K562 (cell line): ENCODE data around the gene NOL12. TPM values are rescaled to one million over a fixed set of nuclear protein-coding genes. Genes with fewer than 3 reads are reported as not detected.
A peak's percentile ranks its signal among the peaks of the same experiment; 100 is the strongest.

Experiments
- CBX1 ChIP-seq: sonication (generic); IDR thresholded peaks from 2 replicates; pipeline ENCODE4 v1.6.1; 2016; ENCODE audit warnings: antibody characterized with exemption, low read depth, mild to moderate bottlenecking
- HLTF ChIP-seq: fragments of 450-650 bp; IDR thresholded peaks from 2 replicates; pipeline ENCODE4 v1.6.1; 2016
- KLF13 ChIP-seq: fragments of 450-650 bp; IDR thresholded peaks from 2 replicates; pipeline ENCODE4 v1.6.1; 2016; ENCODE audit warnings: missing genetic modification characterization, low read depth, mild to moderate bottlenecking, missing compliant biosample characterization, moderate library complexity, borderline replicate concordance
- NFATC3 ChIP-seq: fragments of 450-650 bp; IDR thresholded peaks from 2 replicates; pipeline ENCODE4 v1.6.1; 2017; ENCODE audit warnings: mild to moderate bottlenecking
- POLR2G ChIP-seq: fragments of 200-400 bp; formaldehyde crosslinking; IDR thresholded peaks from 2 replicates; pipeline ENCODE4 v1.6.1; 2017; ENCODE audit warnings: low read depth, mild to moderate bottlenecking, antibody characterized with exemption, low read length, moderate library complexity
- SAFB ChIP-seq: fragments of 200-400 bp; formaldehyde crosslinking; IDR thresholded peaks from 2 replicates; pipeline ENCODE4 v1.6.1; 2017; ENCODE audit warnings: low read depth, low read length, borderline replicate concordance
- SMAD1 ChIP-seq: fragments of 150-350 bp; IDR thresholded peaks from 2 replicates; pipeline ENCODE4 v1.6.1; 2014; ENCODE audit warnings: low read length, low read depth; ENCODE audit not compliant: partially characterized antibody
- SNRNP70 ChIP-seq: fragments of 200-400 bp; formaldehyde crosslinking; optimal IDR thresholded peaks from 2 replicates; pipeline ENCODE3; 2017; ENCODE audit warnings: low read depth, low read length
- SREBF2 ChIP-seq: sonication (generic); formaldehyde crosslinking; IDR thresholded peaks from 2 replicates; pipeline ENCODE4 v1.4.0; 2020; ENCODE audit warnings: mild to moderate bottlenecking, missing genetic modification reagents
- STAT6 ChIP-seq: sonication (generic); formaldehyde crosslinking; IDR thresholded peaks from 2 replicates; pipeline ENCODE4 v1.8.1; 2023; ENCODE audit warnings: mild to moderate bottlenecking, missing genetic modification reagents
- TAF7 ChIP-seq: fragments of 450-650 bp; IDR thresholded peaks from 2 replicates; pipeline ENCODE4 v1.6.1; 2016; ENCODE audit warnings: missing genetic modification characterization, missing compliant biosample characterization
- TFAP4 ChIP-seq: sonication (generic); formaldehyde crosslinking; IDR thresholded peaks from 2 replicates; pipeline ENCODE4 v1.8.0; 2022; ENCODE audit warnings: missing genetic modification reagents, mild to moderate bottlenecking, moderate library complexity, borderline replicate concordance
- THRA ChIP-seq: fragments of 450-650 bp; IDR thresholded peaks from 2 replicates; pipeline ENCODE4 v1.6.1; 2017; ENCODE audit warnings: mild to moderate bottlenecking, moderate library complexity
- ZNF507 ChIP-seq: conservative IDR thresholded peaks from 2 replicates; pipeline ENCODE4 v1.6.1; 2017; ENCODE audit warnings: missing genetic modification characterization, missing compliant biosample characterization
- polyA plus RNA-seq, 8 experiments: library from polyadenylated mRNA; depleted of rRNA in 4 of 8; stranded (reverse) in 5 of 8; unstranded in 3 of 8; fragments of >200 nt; fragmentation: Nextera tagmentation in 2 of 8; fragmentation: Illumina TruSeq in 1 of 8; extraction: Ambion mirVana in 2 of 8; extraction: Trizol in 1 of 8; gene quantifications; 2 replicates each; pipeline versions ENCODE4 v1.2.1 to v1.2.3, GENCODE V29; 2011 to 2014; ENCODE audit warnings: inconsistent platforms in 1 of 8, missing spikeins in 1 of 8
- total RNA-seq, 7 experiments: library from RNA; depleted of rRNA in 6 of 7; stranded (reverse); fragments of >200 nt in 6 of 7; fragmentation: Illumina TruSeq in 2 of 7; extraction: Trizol in 2 of 7; gene quantifications; 2 replicates each; pipeline versions ENCODE4 v1.2.1 to v1.2.3, GENCODE V29; 2011 to 2021; ENCODE audit warnings: low replicate concordance in 1 of 7
- TF ChIP-seq, protein P1 (sequence below): fragments of 450-650 bp; IDR thresholded peaks from 2 replicates; pipeline ENCODE4 v1.6.1; 2016; ENCODE audit warnings: antibody characterized with exemption
- TF ChIP-seq, protein P2 (sequence below), 2 experiments: fragments of 450-650 bp; IDR thresholded peaks; 2 replicates each; pipeline ENCODE4 v1.6.1; 2018; ENCODE audit warnings: mild to moderate bottlenecking in 2 of 2, low read depth in 1 of 2; ENCODE audit not compliant: partially characterized antibody in 2 of 2

NOL12 gene
- total and polyA plus RNA-seq, 9 of the 15 experiments (the other 6 are each of a cell fraction or from before 2014, with no cell fraction given): 2.8 to 40.9 (median 28.5) TPM

DNA sequence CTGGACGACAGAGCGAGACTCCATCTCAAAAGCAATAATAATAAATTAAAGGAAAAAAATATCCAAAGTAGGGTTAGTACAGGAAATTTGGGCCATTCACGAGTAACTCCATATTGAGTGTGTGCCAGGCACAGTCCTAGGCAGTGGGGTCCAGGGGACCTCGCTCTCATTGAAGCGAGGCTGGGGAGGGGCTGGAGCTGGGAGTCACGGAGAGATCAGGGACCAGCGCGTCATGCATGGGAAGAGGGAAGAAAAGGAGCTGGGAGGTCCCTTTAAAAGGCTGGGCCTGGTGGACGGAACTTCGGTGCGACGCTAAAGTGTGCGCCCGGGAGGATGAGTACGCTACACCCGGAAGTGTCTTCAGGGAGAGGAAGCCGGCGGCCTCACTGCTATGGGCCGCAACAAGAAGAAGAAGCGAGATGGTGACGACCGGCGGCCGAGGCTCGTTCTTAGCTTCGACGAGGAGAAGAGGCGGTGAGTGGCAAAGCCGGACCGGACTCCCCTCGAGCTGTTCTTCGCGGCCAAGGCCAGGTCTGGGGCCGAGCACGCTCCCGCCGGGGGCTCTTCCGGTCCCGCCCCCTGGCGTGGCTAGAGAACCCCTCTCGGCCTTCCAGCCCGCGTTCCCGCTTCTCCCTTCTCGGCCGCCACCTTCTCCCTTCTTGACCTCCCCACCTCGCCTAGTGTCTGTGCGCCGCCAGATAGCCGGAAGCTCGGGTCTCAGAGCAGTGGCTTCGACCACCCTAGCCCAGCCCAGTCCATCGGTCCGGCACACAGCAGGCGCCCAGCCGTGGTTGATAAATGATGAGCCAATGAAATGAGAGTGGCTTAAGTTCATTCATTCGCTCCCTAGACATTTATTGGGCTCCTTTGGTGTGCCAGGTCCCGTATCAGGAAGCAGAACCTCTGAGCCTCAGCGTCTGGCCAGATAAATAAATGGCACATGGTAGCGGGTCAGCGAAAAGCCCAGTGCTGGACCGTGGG is at the start of gene NOL12 (continued):
- TF ChIP-seq NFATC3: no peak
- TF ChIP-seq, protein P1, sequence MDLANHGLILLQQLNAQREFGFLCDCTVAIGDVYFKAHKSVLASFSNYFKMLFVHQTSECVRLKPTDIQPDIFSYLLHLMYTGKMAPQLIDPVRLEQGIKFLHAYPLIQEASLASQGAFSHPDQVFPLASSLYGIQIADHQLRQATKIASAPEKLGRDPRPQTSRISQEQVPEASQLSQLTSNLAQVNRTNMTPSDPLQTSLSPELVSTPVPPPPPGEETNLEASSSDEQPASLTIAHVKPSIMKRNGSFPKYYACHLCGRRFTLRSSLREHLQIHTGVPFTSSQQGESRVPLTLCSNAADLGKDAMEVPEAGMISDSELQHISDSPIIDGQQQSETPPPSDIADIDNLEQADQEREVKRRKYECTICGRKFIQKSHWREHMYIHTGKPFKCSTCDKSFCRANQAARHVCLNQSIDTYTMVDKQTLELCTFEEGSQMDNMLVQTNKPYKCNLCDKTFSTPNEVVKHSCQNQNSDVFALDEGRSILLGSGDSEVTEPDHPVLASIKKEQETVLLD: 0 out of 2 replicates have a peak, but pooled peaks have one; percentile 15
- TF ChIP-seq ZNF507 (tag): no peak
- no peak for TF ChIP-seq SAFB
- TF ChIP-seq HLTF: 0 out of 2 replicates have a peak, but pooled peaks have one; percentile 53
- no peak for TF ChIP-seq SREBF2
- no peak for TF ChIP-seq SNRNP70
- no peak for TF ChIP-seq STAT6 (CRISPR knock-in tag)
- TF ChIP-seq TFAP4 (CRISPR knock-in tag): peak; percentile 44; the same call in 1 of the 2 replicates
- no peak for TF ChIP-seq THRA
- no peak for TF ChIP-seq CBX1
- TF ChIP-seq, protein P2, sequence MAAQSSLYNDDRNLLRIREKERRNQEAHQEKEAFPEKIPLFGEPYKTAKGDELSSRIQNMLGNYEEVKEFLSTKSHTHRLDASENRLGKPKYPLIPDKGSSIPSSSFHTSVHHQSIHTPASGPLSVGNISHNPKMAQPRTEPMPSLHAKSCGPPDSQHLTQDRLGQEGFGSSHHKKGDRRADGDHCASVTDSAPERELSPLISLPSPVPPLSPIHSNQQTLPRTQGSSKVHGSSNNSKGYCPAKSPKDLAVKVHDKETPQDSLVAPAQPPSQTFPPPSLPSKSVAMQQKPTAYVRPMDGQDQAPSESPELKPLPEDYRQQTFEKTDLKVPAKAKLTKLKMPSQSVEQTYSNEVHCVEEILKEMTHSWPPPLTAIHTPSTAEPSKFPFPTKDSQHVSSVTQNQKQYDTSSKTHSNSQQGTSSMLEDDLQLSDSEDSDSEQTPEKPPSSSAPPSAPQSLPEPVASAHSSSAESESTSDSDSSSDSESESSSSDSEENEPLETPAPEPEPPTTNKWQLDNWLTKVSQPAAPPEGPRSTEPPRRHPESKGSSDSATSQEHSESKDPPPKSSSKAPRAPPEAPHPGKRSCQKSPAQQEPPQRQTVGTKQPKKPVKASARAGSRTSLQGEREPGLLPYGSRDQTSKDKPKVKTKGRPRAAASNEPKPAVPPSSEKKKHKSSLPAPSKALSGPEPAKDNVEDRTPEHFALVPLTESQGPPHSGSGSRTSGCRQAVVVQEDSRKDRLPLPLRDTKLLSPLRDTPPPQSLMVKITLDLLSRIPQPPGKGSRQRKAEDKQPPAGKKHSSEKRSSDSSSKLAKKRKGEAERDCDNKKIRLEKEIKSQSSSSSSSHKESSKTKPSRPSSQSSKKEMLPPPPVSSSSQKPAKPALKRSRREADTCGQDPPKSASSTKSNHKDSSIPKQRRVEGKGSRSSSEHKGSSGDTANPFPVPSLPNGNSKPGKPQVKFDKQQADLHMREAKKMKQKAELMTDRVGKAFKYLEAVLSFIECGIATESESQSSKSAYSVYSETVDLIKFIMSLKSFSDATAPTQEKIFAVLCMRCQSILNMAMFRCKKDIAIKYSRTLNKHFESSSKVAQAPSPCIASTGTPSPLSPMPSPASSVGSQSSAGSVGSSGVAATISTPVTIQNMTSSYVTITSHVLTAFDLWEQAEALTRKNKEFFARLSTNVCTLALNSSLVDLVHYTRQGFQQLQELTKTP (IDR thresholded peaks at IDR 0.05; ENCODE audit: low read depth in 1 of 2, partially characterized antibody in 2 of 2): peak in 1 of 2 experiments; percentile 81
- TF ChIP-seq POLR2G: peak; percentile 78
- no peak for TF ChIP-seq SMAD1
- peak; percentile 19; the same call in 1 of the 2 replicates for TF ChIP-seq TAF7 (tag)
- TF ChIP-seq KLF13: no peak
